GM23248 (cell line): ENCODE results near the gene PAK6.

Experiments used
- EZH2 ChIP-seq: fragments of 200-600 bp; sonication (generic); IDR thresholded peaks from 2 replicates; pipeline ENCODE4 v1.6.1; 2018; ENCODE audit warnings: antibody characterized with exemption, mild to moderate bottlenecking; ENCODE audit not compliant: insufficient read depth, poor library complexity, severe bottlenecking
- EZH2phosphoT487 ChIP-seq: fragments of 200-600 bp; sonication (generic); IDR thresholded peaks from 2 replicates; pipeline ENCODE4 v1.6.1; 2018; ENCODE audit warnings: antibody characterized with exemption, moderate library complexity, mild to moderate bottlenecking, low read depth; ENCODE audit not compliant: insufficient read depth

DNA sequence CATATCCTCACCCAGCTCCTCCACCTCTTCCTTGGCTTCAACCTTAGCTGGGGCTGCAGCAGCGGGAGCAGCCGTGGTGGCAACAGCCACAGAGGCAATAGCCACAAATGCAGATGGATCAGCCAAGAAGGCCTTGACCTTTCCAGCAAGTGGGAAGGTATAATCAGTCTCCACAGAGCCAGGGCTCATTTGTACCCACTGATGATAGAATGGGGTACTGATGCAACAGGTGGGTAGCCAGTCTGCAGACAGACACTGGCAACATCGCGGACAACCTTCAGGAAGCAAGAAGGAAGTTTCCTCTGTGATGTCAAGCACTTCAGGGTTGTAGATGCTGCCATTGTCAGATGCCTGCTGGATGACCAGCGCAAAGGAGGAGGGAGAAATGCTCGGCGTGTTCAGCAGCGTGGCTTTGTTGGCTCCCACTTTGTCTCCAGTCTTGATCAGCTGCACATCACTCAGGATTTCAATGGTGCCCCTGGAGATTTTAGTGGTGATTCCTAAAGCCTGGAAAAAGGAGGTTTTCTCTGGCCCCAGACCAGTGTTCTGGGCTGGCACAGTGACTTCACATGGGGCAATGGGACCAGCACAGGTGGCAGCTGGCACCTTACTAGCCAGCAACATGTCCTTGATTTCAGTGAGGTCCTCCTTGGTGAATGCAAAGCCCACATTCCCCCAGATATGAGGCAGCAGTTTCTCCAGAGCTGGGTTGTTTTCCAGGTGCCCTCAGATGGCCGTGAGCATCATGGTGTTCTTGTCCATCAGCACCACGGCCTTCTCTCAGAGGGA is 73.7 kb downstream of the PAK6 start:
- TF ChIP-seq EZH2 (no peak), EZH2phosphoT487 (no peak)
